GM13977 (cell line): ENCODE data around the gene SELENOK.

Source experiments
- DNase-seq: peaks from one replicate; pipeline ENCODE4 v3.0.0; 2012; ENCODE audit warnings: low spot score
- in situ Hi-C: fragments of 300-500 bp; cut with MboI; formaldehyde crosslinking; loops from one replicate; pipeline ENCODE4 v1.12.0; 2022; ENCODE audit warnings: low sequenced_read_pairs, low pct_unique_long_range_greater_than_20kb, mixed read lengths, inconsistent platforms; ENCODE audit not compliant: unreplicated experiment
- TF ChIP-seq, protein P1 (sequence below): IDR thresholded peaks from 2 replicates; pipeline ENCODE4 v1.5.1; 2012; ENCODE audit warnings: mild to moderate bottlenecking, control low read depth; ENCODE audit not compliant: insufficient read depth; ENCODE audit errors: extremely low read depth, missing control alignments

SELENOK gene

DNA sequence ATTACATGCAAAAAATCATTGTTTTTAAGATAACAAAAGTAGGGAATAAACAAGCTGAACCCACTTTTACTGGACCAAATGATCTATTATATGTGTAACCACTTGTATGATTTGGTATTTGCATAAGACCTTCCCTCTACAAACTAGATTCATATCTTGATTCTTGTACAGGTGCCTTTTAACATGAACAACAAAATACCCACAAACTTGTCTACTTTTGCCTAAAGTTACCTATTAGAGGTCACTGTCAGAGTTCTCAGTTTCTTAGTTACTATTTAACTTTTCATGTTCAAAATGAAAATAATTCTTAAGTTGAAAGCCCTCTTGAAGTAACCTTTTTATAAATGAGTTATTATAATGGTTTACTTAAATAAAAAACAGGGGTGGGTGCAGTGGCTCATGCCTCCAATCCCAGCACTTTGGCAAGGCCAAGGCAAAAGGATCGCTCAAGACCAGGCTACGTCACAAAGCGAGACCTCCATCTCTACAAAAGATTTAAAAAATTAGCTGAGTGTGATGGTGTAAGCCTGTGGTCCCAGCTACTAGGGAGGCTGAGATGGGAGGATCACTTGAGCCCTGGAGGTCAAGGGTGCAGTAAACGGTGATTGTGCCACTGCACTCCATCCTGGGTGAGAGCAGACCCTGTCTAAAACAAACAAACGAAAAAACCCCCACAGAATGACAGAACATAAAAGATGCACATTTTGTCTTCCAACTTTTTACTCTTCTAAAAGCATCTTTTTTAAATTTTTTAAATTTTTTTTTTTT lies 25.7 kb downstream of the SELENOK start:
- in situ Hi-C loops = no loop called here
- no peak for DNase-seq
- TF ChIP-seq, protein P1, sequence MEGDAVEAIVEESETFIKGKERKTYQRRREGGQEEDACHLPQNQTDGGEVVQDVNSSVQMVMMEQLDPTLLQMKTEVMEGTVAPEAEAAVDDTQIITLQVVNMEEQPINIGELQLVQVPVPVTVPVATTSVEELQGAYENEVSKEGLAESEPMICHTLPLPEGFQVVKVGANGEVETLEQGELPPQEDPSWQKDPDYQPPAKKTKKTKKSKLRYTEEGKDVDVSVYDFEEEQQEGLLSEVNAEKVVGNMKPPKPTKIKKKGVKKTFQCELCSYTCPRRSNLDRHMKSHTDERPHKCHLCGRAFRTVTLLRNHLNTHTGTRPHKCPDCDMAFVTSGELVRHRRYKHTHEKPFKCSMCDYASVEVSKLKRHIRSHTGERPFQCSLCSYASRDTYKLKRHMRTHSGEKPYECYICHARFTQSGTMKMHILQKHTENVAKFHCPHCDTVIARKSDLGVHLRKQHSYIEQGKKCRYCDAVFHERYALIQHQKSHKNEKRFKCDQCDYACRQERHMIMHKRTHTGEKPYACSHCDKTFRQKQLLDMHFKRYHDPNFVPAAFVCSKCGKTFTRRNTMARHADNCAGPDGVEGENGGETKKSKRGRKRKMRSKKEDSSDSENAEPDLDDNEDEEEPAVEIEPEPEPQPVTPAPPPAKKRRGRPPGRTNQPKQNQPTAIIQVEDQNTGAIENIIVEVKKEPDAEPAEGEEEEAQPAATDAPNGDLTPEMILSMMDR = no peak

DNA sequence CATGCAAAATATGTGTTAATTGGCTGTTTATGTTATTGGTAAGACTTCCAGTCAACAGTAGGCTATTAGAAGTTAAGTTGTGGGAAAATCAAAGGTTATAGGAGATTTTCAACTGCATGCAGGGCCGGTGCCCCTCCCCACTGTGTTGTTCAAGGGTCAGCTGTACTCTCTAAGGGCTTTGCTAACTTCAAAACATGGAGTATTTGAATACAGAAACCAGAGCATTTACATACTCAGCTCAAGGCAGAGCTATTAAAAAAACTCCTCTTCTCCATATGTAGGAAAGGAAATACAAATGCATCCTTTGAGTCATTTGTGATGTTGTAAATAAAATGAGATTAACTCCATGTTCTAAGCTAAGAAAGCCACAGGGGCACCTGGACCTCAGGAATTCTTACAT lies 28.5 kb downstream of the SELENOK start:
- in situ Hi-C loops = no loop called here
- TF ChIP-seq, protein P1 = no peak

DNA sequence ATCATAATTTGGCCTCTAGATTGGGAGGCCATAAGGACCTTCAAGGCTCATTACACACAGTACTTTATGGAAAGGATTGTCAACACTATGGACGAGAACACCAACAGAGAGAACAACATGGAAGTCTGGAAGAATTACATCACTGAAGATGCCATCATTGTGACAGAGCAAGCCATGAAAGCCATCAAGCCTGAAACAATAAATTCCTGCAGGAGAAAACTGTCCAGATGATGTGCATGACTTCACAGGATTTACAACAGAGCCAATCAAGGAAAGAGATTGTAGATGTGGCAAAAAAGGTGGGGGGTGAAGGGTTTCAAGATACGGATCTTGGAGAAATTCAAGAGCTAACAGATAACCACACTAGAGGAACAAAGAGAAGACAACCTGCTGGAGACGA lies 29.4 kb downstream of the SELENOK start:
- in situ Hi-C loops = no loop called here
- no peak for DNase-seq
- TF ChIP-seq, protein P1 = no peak

More for the DNA sequence above, 28.5 kb downstream of the SELENOK start:
- DNase-seq = no peak

DNA sequence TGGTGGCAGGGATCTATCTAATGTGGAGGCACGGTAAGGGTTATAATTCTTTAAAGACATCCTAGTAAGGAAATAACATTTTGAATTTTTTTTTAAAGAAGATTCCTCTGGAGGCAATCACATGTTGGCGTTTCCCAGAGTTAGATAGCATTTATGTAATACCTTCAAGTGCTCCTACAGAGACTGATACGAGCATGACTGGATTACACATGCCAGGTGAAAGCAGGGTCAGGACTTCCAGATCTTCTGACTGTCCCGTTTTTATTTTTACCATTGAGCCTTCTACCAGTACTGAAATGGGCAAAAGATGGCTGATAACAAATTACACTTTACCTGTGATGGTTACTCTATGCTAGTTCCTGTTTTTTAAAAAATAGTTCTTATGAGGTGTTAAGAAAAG lies 31.5 kb downstream of the SELENOK start:
- TF ChIP-seq, protein P1 = no peak
- in situ Hi-C loops = no loop called here
- no peak for DNase-seq

DNA sequence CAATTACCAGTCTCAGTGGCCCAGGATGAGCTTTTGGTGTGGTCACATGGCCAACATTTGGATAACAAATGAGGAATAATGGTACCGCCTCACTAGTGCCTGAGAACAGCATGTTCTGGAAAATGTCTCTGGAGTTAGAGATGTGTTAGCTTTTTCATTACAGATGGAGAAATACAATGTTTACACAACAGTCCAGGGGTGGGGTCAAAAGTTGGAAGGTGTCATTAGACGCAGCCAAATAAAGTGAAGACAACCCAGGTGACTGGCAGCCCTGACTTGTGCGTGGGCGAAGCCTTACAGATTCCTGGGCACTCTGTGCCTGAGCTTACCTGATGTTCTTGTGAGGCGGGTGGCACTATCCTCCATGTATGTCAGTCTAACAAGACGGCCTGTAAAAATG lies 32.5 kb downstream of the SELENOK start:
- no peak for DNase-seq
- in situ Hi-C loops = no loop called here
- TF ChIP-seq, protein P1 = no peak

DNA sequence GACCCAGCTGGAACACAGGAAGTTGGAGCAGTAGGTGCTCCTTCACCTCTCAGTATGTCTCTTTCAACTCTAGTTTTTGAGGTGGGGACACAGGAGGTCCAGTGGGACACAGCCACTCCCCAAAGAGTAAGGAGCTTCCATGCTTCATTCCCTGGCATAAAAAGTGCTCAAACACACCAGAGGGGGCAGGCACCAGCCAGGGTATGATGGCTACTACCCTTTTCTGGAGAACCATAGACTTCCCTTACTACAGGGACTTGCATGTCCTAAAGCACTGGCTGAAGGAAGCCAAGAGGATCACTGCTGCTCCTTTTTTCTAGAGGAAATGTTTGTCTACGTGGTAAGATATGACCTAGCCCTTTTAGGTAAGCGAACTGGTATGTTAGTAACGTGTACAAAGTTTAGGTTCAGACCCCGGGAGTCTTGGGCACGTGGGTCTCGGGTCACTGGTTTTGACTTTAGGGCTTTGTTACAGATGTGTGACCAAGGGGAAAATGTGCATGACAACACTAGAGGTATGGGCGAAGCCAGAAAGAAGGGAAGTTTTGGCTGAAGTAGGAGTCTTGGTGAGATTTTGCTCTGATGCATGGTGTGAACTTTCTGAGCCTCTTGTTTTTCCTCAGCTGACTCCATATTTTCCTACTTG lies 33.4 kb downstream of the SELENOK start:
- DNase-seq = no peak
- TF ChIP-seq, protein P1 = no peak

More for the DNA sequence above, 33.4 kb downstream of the SELENOK start:
- in situ Hi-C loops = no loop called here
